Loucy (cell line): ENCODE results near the gene IL36B.
A peak's percentile ranks its signal among the peaks of the same experiment; 100 is the strongest.

Experiments used
- H2AFZ ChIP-seq: fragments of 200-600 bp; sonication (generic); 2 replicates; pipeline ENCODE4 v1.6.0; 2016; ENCODE audit warnings: antibody characterized with exemption, mild to moderate bottlenecking, low read length, moderate library complexity
- H3F3A ChIP-seq: fragments of 200-600 bp; 2 replicates; pipeline ENCODE4 v1.6.0; 2016; ENCODE audit warnings: antibody characterized with exemption, low read depth, mild to moderate bottlenecking
- H3K27me3 ChIP-seq: fragments of 200-600 bp; sonication (generic); 2 replicates; pipeline ENCODE4 v1.6.1; 2014; ENCODE audit warnings: low read length, mild to moderate bottlenecking; ENCODE audit not compliant: insufficient read depth, poor library complexity, severe bottlenecking
- H3K36me3 ChIP-seq: fragments of 200-600 bp; sonication (generic); 2 replicates; pipeline ENCODE4 v1.6.1; 2016; ENCODE audit warnings: low read length; ENCODE audit not compliant: insufficient read depth
- H3K4me1 ChIP-seq: fragments of 200-600 bp; sonication (generic); 2 replicates; pipeline ENCODE4 v1.5.1; 2014; ENCODE audit warnings: low read length, mild to moderate bottlenecking; ENCODE audit not compliant: insufficient read depth, poor library complexity, severe bottlenecking
- H3K4me2 ChIP-seq: fragments of 200-600 bp; sonication (generic); 2 replicates; pipeline ENCODE4 v1.6.0; 2014; ENCODE audit warnings: antibody characterized with exemption, low read length, low read depth, mild to moderate bottlenecking; ENCODE audit not compliant: poor library complexity, severe bottlenecking
- H3K4me3 ChIP-seq: fragments of 200-600 bp; sonication (generic); 2 replicates; pipeline ENCODE4 v1.5.1; 2014; ENCODE audit warnings: low read length, mild to moderate bottlenecking, mixed read lengths; ENCODE audit not compliant: poor library complexity, severe bottlenecking
- H3K79me2 ChIP-seq: fragments of 200-600 bp; sonication (generic); 2 replicates; pipeline ENCODE4 v1.6.1; 2014; ENCODE audit warnings: low read length; ENCODE audit not compliant: insufficient read depth
- H3K9ac ChIP-seq: fragments of 200-600 bp; sonication (generic); 2 replicates; pipeline ENCODE4 v1.6.0; 2014; ENCODE audit warnings: mild to moderate bottlenecking, low read depth, low read length, moderate library complexity; ENCODE audit not compliant: poor library complexity, severe bottlenecking
- H3K9me2 ChIP-seq: fragments of 200-600 bp; sonication (generic); replicated peaks from 2 replicates; pipeline ENCODE4 v1.6.1; 2016; ENCODE audit warnings: low read depth, low read length, mixed read lengths
- H3K9me3 ChIP-seq: fragments of 200-600 bp; sonication (generic); 2 replicates; pipeline ENCODE4 v1.6.1; 2014; ENCODE audit warnings: mild to moderate bottlenecking, antibody characterized with exemption, low read length, low read depth; ENCODE audit not compliant: insufficient read depth
- H4K20me1 ChIP-seq: fragments of 200-600 bp; sonication (generic); 2 replicates; pipeline ENCODE4 v1.6.0; 2014; ENCODE audit warnings: antibody characterized with exemption, low read length, mild to moderate bottlenecking; ENCODE audit not compliant: insufficient read depth, poor library complexity, severe bottlenecking
- EZH2phosphoT487 ChIP-seq: fragments of 200-600 bp; IDR thresholded peaks from 2 replicates; pipeline ENCODE4 v1.6.1; 2018; ENCODE audit warnings: antibody characterized with exemption, mild to moderate bottlenecking, moderate library complexity, borderline replicate concordance
- TF ChIP-seq, protein P1 (sequence below): fragments of 200-600 bp; sonication (generic); conservative IDR thresholded peaks from 2 replicates; pipeline ENCODE4 v1.5.1; 2014; ENCODE audit warnings: mild to moderate bottlenecking, antibody characterized with exemption, low read length

The IL36B gene

DNA sequence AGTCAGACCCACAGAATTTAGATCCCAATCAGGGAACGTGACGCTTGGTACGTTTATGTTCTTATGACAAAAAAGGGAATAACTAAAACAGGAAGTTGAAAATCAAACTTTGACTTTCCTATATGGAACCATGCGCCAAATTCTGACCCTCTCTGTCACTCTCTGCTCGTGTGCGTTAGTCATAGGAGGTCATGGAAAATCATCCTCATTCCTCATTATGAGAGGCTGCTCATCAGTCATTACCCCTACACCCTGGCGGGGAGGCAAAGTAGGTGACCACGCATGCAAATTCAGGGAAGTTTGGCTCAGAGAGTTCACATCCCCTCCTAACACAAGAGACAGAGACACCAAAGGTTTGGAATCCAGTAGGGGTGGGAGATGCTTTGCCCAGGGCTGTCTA lies 30.6 kb upstream of the IL36B start:
- TF ChIP-seq, protein P1, sequence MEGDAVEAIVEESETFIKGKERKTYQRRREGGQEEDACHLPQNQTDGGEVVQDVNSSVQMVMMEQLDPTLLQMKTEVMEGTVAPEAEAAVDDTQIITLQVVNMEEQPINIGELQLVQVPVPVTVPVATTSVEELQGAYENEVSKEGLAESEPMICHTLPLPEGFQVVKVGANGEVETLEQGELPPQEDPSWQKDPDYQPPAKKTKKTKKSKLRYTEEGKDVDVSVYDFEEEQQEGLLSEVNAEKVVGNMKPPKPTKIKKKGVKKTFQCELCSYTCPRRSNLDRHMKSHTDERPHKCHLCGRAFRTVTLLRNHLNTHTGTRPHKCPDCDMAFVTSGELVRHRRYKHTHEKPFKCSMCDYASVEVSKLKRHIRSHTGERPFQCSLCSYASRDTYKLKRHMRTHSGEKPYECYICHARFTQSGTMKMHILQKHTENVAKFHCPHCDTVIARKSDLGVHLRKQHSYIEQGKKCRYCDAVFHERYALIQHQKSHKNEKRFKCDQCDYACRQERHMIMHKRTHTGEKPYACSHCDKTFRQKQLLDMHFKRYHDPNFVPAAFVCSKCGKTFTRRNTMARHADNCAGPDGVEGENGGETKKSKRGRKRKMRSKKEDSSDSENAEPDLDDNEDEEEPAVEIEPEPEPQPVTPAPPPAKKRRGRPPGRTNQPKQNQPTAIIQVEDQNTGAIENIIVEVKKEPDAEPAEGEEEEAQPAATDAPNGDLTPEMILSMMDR = no peak
- no peak for TF ChIP-seq EZH2phosphoT487
- no peaks in the 10 kb centered on the region for H3K36me3 ChIP-seq
- H3K4me1 ChIP-seq = no peaks in the 10 kb centered on the region
- H3K27me3 ChIP-seq = no peaks in the 10 kb centered on the region
- H3K4me3 ChIP-seq = no peak overlapping the region
- no peak overlapping the region for H3K4me2 ChIP-seq
- H2AFZ ChIP-seq = no peak overlapping the region
- no peak overlapping the region for H3K9ac ChIP-seq
- H3K9me3 ChIP-seq = no peaks in the 10 kb centered on the region
- no peaks in the 10 kb centered on the region for H3K9me2 ChIP-seq
- no peaks in the 10 kb centered on the region for H3F3A ChIP-seq
- H3K79me2 ChIP-seq = no peaks in the 10 kb centered on the region
- no peaks in the 10 kb centered on the region for H4K20me1 ChIP-seq

- Histone ChIP-seq H4K20me1 (no peaks in the 10 kb centered on the region), H3K4me3 (no peak overlapping the region), H2AFZ (no peak overlapping the region), H3K79me2 (no peaks in the 10 kb centered on the region), H3K9ac (no peak overlapping the region), H3K9me3 (no peaks in the 10 kb centered on the region), H3F3A (no peaks in the 10 kb centered on the region), H3K27me3 (no peaks in the 10 kb centered on the region), H3K36me3 (no peaks in the 10 kb centered on the region), H3K4me1 (no peaks in the 10 kb centered on the region), H3K9me2 (no peaks in the 10 kb centered on the region), H3K4me2 (no peak overlapping the region)
- TF ChIP-seq EZH2phosphoT487 = no peak
- TF ChIP-seq, protein P1 = no peak
These were observed 29.0 kb upstream of the IL36B start for GRCh38 chr2:113081488-113082210.

DNA sequence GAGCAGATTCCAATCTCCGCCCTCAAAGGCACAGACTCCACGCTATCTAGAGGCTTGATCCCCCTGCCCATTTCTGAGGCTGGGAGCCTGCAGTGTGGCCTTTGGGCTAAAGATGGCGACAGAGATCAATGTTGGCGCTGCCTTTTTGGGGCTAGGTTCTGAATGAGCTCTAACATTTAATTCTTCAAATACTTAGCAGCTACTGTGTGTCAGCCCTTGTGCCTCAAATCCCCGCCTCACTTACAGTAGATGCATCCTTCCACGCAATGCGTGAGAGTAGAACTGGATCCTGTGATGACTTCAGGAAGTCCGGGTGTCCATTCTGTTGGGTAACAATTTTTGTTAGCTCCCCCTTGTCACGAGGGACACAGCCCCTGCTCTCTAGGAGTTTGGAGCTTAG lies 27.5 kb upstream of the IL36B start:
- Histone ChIP-seq H3K4me1 (no peaks in the 10 kb centered on the region), H3K36me3 (no peaks in the 10 kb centered on the region), H3K9ac (no peak overlapping the region), H3K79me2 (no peaks in the 10 kb centered on the region), H3K27me3 (no peaks in the 10 kb centered on the region), H2AFZ (no peak overlapping the region), H3K9me2 (no peaks in the 10 kb centered on the region), H3F3A (no peaks in the 10 kb centered on the region), H4K20me1 (no peaks in the 10 kb centered on the region), H3K4me2 (no peak overlapping the region), H3K9me3 (no peaks in the 10 kb centered on the region), H3K4me3 (no peak overlapping the region)
- TF ChIP-seq, protein P1 = peak; percentile 89
- TF ChIP-seq EZH2phosphoT487 = no peak
